OCI-LY1 (cell line): ENCODE measurements around the gene FAM47E.

Experiments
- H2AFZ ChIP-seq: fragments of 200-600 bp; sonication (generic), shearing (Covaris generic); 2 replicates; pipeline ENCODE4 v1.6.0; 2014; ENCODE audit warnings: antibody characterized with exemption, mild to moderate bottlenecking, low read length
- H3F3A ChIP-seq: fragments of 200-600 bp; sonication (generic), shearing (Covaris generic); 2 replicates; pipeline ENCODE4 v1.6.0; 2014; ENCODE audit warnings: mild to moderate bottlenecking, antibody characterized with exemption, low read length, moderate library complexity; ENCODE audit not compliant: insufficient read depth
- H3K27ac ChIP-seq: fragments of 200-600 bp; sonication (generic); 2 replicates; pipeline ENCODE4 v1.5.1; 2014; ENCODE audit warnings: low read length, mixed run types, mild to moderate bottlenecking, low read depth; ENCODE audit not compliant: poor library complexity, severe bottlenecking
- H3K27me3 ChIP-seq: fragments of 200-600 bp; sonication (generic); 2 replicates; pipeline ENCODE4 v1.6.0; 2014; ENCODE audit warnings: antibody characterized with exemption, mild to moderate bottlenecking, low read length, moderate library complexity; ENCODE audit not compliant: insufficient read depth
- H3K36me3 ChIP-seq: fragments of 200-600 bp; sonication (generic); 2 replicates; pipeline ENCODE4 v1.6.1; 2014; ENCODE audit warnings: mild to moderate bottlenecking, antibody characterized with exemption, low read length, moderate library complexity, mixed read lengths; ENCODE audit not compliant: insufficient read depth
- H3K4me1 ChIP-seq: fragments of 200-600 bp; sonication (generic); 2 replicates; pipeline ENCODE4 v1.5.1; 2014; ENCODE audit warnings: mild to moderate bottlenecking, low read length, moderate library complexity; ENCODE audit not compliant: insufficient read depth, severe bottlenecking
- H3K4me2 ChIP-seq: fragments of 200-600 bp; sonication (generic), shearing (Covaris generic); 2 replicates; pipeline ENCODE4 v1.6.1; 2014; ENCODE audit warnings: low read length
- H3K4me3 ChIP-seq: fragments of 200-600 bp; sonication (generic); 2 replicates; pipeline ENCODE4 v1.5.1; 2014; ENCODE audit warnings: low read length, low read depth, mild to moderate bottlenecking, mixed read lengths; ENCODE audit not compliant: poor library complexity, severe bottlenecking
- H3K79me2 ChIP-seq: fragments of 200-600 bp; shearing (Covaris generic); 2 replicates; pipeline ENCODE4 v1.6.1; 2016; ENCODE audit warnings: mixed run types, low read length, mixed read lengths; ENCODE audit not compliant: insufficient read depth
- H3K9ac ChIP-seq: fragments of 200-600 bp; sonication (generic), shearing (Covaris generic); 2 replicates; pipeline ENCODE4 v1.6.1; 2014; ENCODE audit warnings: mild to moderate bottlenecking, low read length, mixed read lengths
- H3K9me2 ChIP-seq: fragments of 200-600 bp; sonication (generic), shearing (Covaris generic); 2 replicates; pipeline ENCODE4 v1.6.1; 2014; ENCODE audit warnings: low read depth, mild to moderate bottlenecking, low read length, mixed read lengths
- H3K9me3 ChIP-seq: fragments of 200-600 bp; shearing (Covaris generic); 2 replicates; pipeline ENCODE4 v1.6.1; 2014; ENCODE audit warnings: low read length, mixed read lengths
- H4K20me1 ChIP-seq: fragments of 200-600 bp; sonication (generic), shearing (Covaris generic); 2 replicates; pipeline ENCODE4 v1.6.0; 2016; ENCODE audit warnings: mild to moderate bottlenecking, low read length; ENCODE audit not compliant: insufficient read depth
- CTCF ChIP-seq: fragments of 200-600 bp; sonication (generic), shearing (Covaris generic); IDR thresholded peaks from 2 replicates; pipeline ENCODE4 v1.5.1; 2017; ENCODE audit warnings: mild to moderate bottlenecking, antibody characterized with exemption, low read length, moderate library complexity, mixed read lengths
- EZH2 ChIP-seq: fragments of 200-600 bp; sonication (generic), shearing (Covaris generic); IDR thresholded peaks from 2 replicates; pipeline ENCODE4 v1.8.0; 2017; ENCODE audit warnings: borderline replicate concordance, mixed run types, mild to moderate bottlenecking, antibody characterized with exemption, low read length, moderate library complexity, mixed read lengths

The FAM47E gene

GRCh38 chr4:76305033-76305687 lies 53.6 kb downstream of the FAM47E start:
- Histone ChIP-seq H3K4me1 (no peaks in the 10 kb centered on the region), H3K4me2 (no peak overlapping the region)
- TF ChIP-seq EZH2 = no peak
- no peak for TF ChIP-seq CTCF

GRCh38 chr4:76305971-76306881 lies 54.7 kb downstream of the FAM47E start, which contains the start of gene STBD1:
Gene STBD1 (plus strand): TSS chr4:76306733. CDS start chr4:76306770, 37 bp downstream.
- H3K27me3 ChIP-seq = no peaks in the 10 kb centered on the region
- H3K4me2 ChIP-seq = no peak within 1 kb of the TSS
- H3K9me3 ChIP-seq = no peaks in the 10 kb centered on the region
- H3F3A ChIP-seq = no peaks in the 10 kb centered on the region
- no peak for TF ChIP-seq EZH2
- no peak for TF ChIP-seq CTCF
- no peaks in the 10 kb centered on the region for H3K9me2 ChIP-seq
- H3K9ac ChIP-seq = no peak within 1 kb of the TSS
- H3K4me1 ChIP-seq = no peaks in the 10 kb centered on the region
- H3K36me3 ChIP-seq = no peaks in the 10 kb centered on the region
- H2AFZ ChIP-seq = no peak within 1 kb of the TSS
- no peaks in the 10 kb centered on the region for H4K20me1 ChIP-seq
- no peak within 1 kb of the TSS for H3K27ac ChIP-seq
- no peaks in the 10 kb centered on the region for H3K79me2 ChIP-seq
- H3K4me3 ChIP-seq = no peak within 1 kb of the TSS

More at GRCh38 chr4:76305033-76305687, 53.6 kb downstream of the FAM47E start:
- Histone ChIP-seq H3K36me3 (no peaks in the 10 kb centered on the region), H3F3A (no peaks in the 10 kb centered on the region), H3K27ac (no peak overlapping the region), H2AFZ (no peak overlapping the region), H3K9me2 (no peaks in the 10 kb centered on the region), H3K4me3 (no peak overlapping the region), H3K9me3 (no peaks in the 10 kb centered on the region), H3K9ac (no peak overlapping the region), H4K20me1 (no peaks in the 10 kb centered on the region), H3K79me2 (no peaks in the 10 kb centered on the region), H3K27me3 (no peaks in the 10 kb centered on the region)

GRCh38 chr4:76306882-76307659 lies 55.5 kb downstream of the FAM47E start:
- Histone ChIP-seq H3K4me1 (no peaks in the 10 kb centered on the region), H3K9me3 (no peaks in the 10 kb centered on the region), H3F3A (no peaks in the 10 kb centered on the region), H3K79me2 (no peaks in the 10 kb centered on the region), H4K20me1 (no peaks in the 10 kb centered on the region), H3K4me3 (no peak overlapping the region), H2AFZ (no peak overlapping the region), H3K9ac (no peak overlapping the region), H3K9me2 (no peaks in the 10 kb centered on the region), H3K27me3 (no peaks in the 10 kb centered on the region), H3K4me2 (no peak overlapping the region), H3K27ac (no peak overlapping the region), H3K36me3 (no peaks in the 10 kb centered on the region)
- TF ChIP-seq CTCF (no peak), EZH2 (no peak)
